ENCODE measurements around the gene NEU2.
"Not testable (repeated sequence)": the region's sequence is repeated elsewhere in the genome, so short reads cannot be mapped to it uniquely, and the experiment has no call there.

NEU2 gene

GRCh38 chr2:233061591-233062450 is 29.3 kb downstream of the NEU2 start:
- no peak overlapping the region for H3K4me3 ChIP-seq (ENCODE audit: low read depth, low read length)
- peak; percentile 42 for DNase-seq (ENCODE audit: low read depth)
- peak; percentile 36 for TF ChIP-seq CTCF (conservative IDR thresholded peaks at IDR 0.05; ENCODE audit: low read depth, low read length)

- no peak overlapping the region for H3K4me3 ChIP-seq (ENCODE audit: low read depth, low read length)
- no peak for TF ChIP-seq CTCF (conservative IDR thresholded peaks at IDR 0.05; ENCODE audit: low read depth, low read length)
- no peak for DNase-seq (ENCODE audit: low read depth)
These were observed 30.0 kb downstream of the NEU2 start for GRCh38 chr2:233062451-233062850.

- DNase-seq (ENCODE audit: low read depth): no peak
- no peak for TF ChIP-seq CTCF (conservative IDR thresholded peaks at IDR 0.05; ENCODE audit: low read depth, low read length)
- H3K4me3 ChIP-seq (ENCODE audit: low read depth, low read length): no peak overlapping the region
These were observed 30.4 kb downstream of the NEU2 start for GRCh38 chr2:233062946-233063268.

GRCh38 chr2:233063269-233063975 is 30.9 kb downstream of the NEU2 start:
- no peak overlapping the region for H3K4me3 ChIP-seq (ENCODE audit: low read depth, low read length)
- TF ChIP-seq CTCF (conservative IDR thresholded peaks at IDR 0.05; ENCODE audit: low read depth, low read length): no peak
- no peak for DNase-seq (ENCODE audit: low read depth)

GRCh38 chr2:233063976-233064411 is 31.5 kb downstream of the NEU2 start:
- no peak for DNase-seq (ENCODE audit: low read depth)
- H3K4me3 ChIP-seq (ENCODE audit: low read depth, low read length): no peak overlapping the region
- no peak for TF ChIP-seq CTCF (conservative IDR thresholded peaks at IDR 0.05; ENCODE audit: low read depth, low read length)

GRCh38 chr2:233064530-233065199 is 32.2 kb downstream of the NEU2 start:
- H3K4me3 ChIP-seq (ENCODE audit: low read depth, low read length): no peak overlapping the region
- DNase-seq (ENCODE audit: low read depth): no peak
- TF ChIP-seq CTCF (conservative IDR thresholded peaks at IDR 0.05; ENCODE audit: low read depth, low read length): no peak

- H3K4me3 ChIP-seq (ENCODE audit: low read depth, low read length); DNase-seq (ENCODE audit: low read depth): not testable (repeated sequence)
These were observed 32.7 kb downstream of the NEU2 start for GRCh38 chr2:233065200-233065589.

Data from choroid plexus epithelial cell (primary cell).